Measurements from ENCODE around the gene ADARB2.
"Not testable (repeated sequence)": the region's sequence is repeated elsewhere in the genome, so short reads cannot be mapped to it uniquely, and the experiment has no call there.

The ADARB2 gene

DNA sequence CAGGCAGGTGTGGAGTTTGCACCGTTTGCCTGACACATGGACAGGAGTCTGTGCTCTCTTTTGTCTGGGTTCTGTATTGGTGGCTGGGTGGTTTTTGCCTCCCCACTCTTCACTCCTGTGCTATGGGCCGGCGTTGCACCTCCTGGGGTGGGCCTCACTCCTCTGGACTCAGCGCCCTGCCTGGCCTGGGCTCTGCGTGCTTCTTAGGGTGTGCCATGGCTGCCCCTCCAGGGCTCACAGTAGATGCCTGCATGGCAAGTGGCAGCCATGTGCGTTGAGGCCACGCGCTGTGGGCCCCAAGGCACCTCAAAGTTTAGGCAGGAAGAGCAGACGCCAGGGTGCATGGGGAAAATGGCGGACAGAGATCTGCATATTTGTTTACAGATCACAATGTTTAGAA, 319.8 kb downstream of the ADARB2 start:
- Histone ChIP-seq H3K4me3 (ENCODE audit: low read length in 2 of 2) (no peak overlapping the region), H3K4me2 (ENCODE audit: insufficient read depth, low read length, poor library complexity, severe bottlenecking) (no peak overlapping the region), H3K27ac (replicated peaks; ENCODE audit: low read length) (no peak overlapping the region), H3K18ac (ENCODE audit: low read length) (peak overlapping the region; percentile 39), H4K91ac (ENCODE audit: low read depth, low read length, poor library complexity) (no peak overlapping the region), H3K4ac (ENCODE audit: low read length) (no peak overlapping the region), H2BK12ac (ENCODE audit: low read length) (no peak overlapping the region), H3K4me1 (ENCODE audit: control insufficient read depth in 2 of 2, insufficient read depth in 1 of 2, low read depth in 1 of 2, low read length in 2 of 2) (peaks cover 0 to 2% of the 10 kb centered on the region in 2 donors), H2AFZ (ENCODE audit: low read length) (no peak overlapping the region), H3K9ac (ENCODE audit: low read depth, low read length, poor library complexity) (no peak overlapping the region), H3K23ac (ENCODE audit: low read depth, low read length, poor library complexity) (no peak overlapping the region), H3K36me3 (replicated peaks in 1 of 2; ENCODE audit: control insufficient read depth in 2 of 2, insufficient read depth in 2 of 2, low read length in 2 of 2) (no peaks in the 10 kb centered on the region), H2BK120ac (ENCODE audit: low read depth, low read length) (no peak overlapping the region), H2BK15ac (ENCODE audit: low read length) (no peak overlapping the region), H3K79me1 (ENCODE audit: low read depth, low read length) (no peaks in the 10 kb centered on the region), H3K14ac (ENCODE audit: low read length) (no peak overlapping the region), H3K9me3 (replicated peaks in 1 of 2; ENCODE audit: control insufficient read depth in 2 of 2, insufficient read depth in 1 of 2, low read depth in 1 of 2, low read length in 2 of 2) (no peaks in the 10 kb centered on the region), H3K27me3 (ENCODE audit: control insufficient read depth in 3 of 3, insufficient read depth in 3 of 3, low read depth in 1 of 3, low read length in 3 of 3) (peaks cover 0 to 5% (median 2%) of the 10 kb centered on the region in 3 experiments), H2AK5ac (ENCODE audit: low read depth, low read length) (no peak overlapping the region), H2BK5ac (ENCODE audit: low read length) (no peak overlapping the region), H4K8ac (ENCODE audit: low read depth, low read length) (no peak overlapping the region)
- WGBS, 2 donors (ENCODE audit: extremely low coverage in 2 of 2, insufficient read length in 2 of 2, insufficient replicate concordance in 1 of 2) = no CpG with 5 or more reads among the region's 10 CpGs
- DNase-seq (ENCODE audit: low spot score) = no peak

DNA sequence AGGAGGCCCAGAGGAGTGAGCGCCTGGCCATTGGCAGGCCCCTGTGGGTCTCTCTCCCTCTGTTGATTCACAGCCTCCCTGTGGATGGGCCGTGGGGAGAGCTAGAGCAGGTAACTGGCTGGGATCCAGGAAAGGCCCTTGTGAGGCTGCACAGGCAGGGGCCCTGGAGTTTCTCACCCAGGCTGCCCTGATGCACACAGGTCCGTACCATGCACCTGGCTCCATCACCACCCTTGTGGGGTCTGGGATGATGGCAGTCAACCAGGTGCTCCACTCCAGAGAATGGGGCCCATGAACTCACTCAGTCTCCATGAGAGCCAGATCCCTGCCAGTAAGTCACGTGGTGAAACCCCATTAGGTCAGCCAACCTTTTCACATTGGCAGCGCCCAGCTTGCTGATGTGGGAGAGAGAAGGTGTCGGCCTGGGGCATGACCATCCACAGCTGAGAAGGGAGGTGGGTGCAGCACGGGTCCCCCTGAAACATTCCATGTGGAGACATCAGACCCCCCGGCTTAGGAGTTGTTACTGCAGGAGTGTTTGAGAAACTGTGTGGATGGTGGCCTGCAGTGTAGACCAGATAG, 320.8 kb downstream of the ADARB2 start:
- Histone ChIP-seq H4K8ac (ENCODE audit: low read depth, low read length) (no peak overlapping the region), H2AK5ac (ENCODE audit: low read depth, low read length) (no peak overlapping the region), H3K4ac (ENCODE audit: low read length) (no peak overlapping the region), H2BK5ac (ENCODE audit: low read length) (no peak overlapping the region), H2AFZ (ENCODE audit: low read length) (no peak overlapping the region), H3K9me3 (replicated peaks in 1 of 2; ENCODE audit: control insufficient read depth in 2 of 2, insufficient read depth in 1 of 2, low read depth in 1 of 2, low read length in 2 of 2) (no peaks in the 10 kb centered on the region), H3K4me3 (ENCODE audit: low read length in 2 of 2) (no peak overlapping the region), H3K27ac (replicated peaks; ENCODE audit: low read length) (no peak overlapping the region), H3K14ac (ENCODE audit: low read length) (no peak overlapping the region), H3K9ac (ENCODE audit: low read depth, low read length, poor library complexity) (no peak overlapping the region), H2BK120ac (ENCODE audit: low read depth, low read length) (peak overlapping the region; percentile 37), H2BK12ac (ENCODE audit: low read length) (no peak overlapping the region), H3K27me3 (ENCODE audit: control insufficient read depth in 3 of 3, insufficient read depth in 3 of 3, low read depth in 1 of 3, low read length in 3 of 3) (peaks cover 0 to 9% (median 0%) of the 10 kb centered on the region in 3 experiments), H2BK15ac (ENCODE audit: low read length) (no peak overlapping the region), H3K4me2 (ENCODE audit: insufficient read depth, low read length, poor library complexity, severe bottlenecking) (no peak overlapping the region), H3K18ac (ENCODE audit: low read length) (no peak overlapping the region), H3K36me3 (replicated peaks in 1 of 2; ENCODE audit: control insufficient read depth in 2 of 2, insufficient read depth in 2 of 2, low read length in 2 of 2) (no peaks in the 10 kb centered on the region), H3K4me1 (ENCODE audit: control insufficient read depth in 2 of 2, insufficient read depth in 1 of 2, low read depth in 1 of 2, low read length in 2 of 2) (peaks cover 0 to 2% of the 10 kb centered on the region in 2 donors), H4K91ac (ENCODE audit: low read depth, low read length, poor library complexity) (no peak overlapping the region), H3K23ac (ENCODE audit: low read depth, low read length, poor library complexity) (no peak overlapping the region), H3K79me1 (ENCODE audit: low read depth, low read length) (no peaks in the 10 kb centered on the region)
- no CpG with 5 or more reads among the region's 8 CpGs for WGBS, 2 donors (ENCODE audit: extremely low coverage in 2 of 2, insufficient read length in 2 of 2, insufficient replicate concordance in 1 of 2)
- DNase-seq (ENCODE audit: low spot score) = no peak

DNA sequence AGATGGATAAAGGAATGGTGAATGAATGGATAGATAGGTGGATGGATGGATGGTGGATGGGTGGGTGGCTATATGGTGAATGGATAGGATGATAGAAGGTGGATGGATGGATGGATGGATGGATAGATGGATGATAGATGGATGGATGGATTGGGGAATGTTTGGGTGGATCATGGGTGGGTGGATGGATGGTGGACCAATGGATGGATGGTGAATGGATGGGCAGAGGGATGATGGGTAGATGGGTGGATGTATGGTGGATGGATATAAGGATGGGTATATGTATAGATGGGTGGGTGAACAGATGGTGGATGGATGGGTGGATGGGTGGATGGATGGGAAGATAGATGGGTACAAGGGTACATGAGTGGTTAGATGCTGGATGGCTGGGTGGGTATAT, 322.4 kb downstream of the ADARB2 start:
- H2AK5ac ChIP-seq (ENCODE audit: low read depth, low read length) = no peak overlapping the region
- H3K9ac ChIP-seq (ENCODE audit: low read depth, low read length, poor library complexity) = no peak overlapping the region
- H3K4me3 ChIP-seq (ENCODE audit: low read length in 2 of 2) = no peak overlapping the region
- no peaks in the 10 kb centered on the region for H3K36me3 ChIP-seq (replicated peaks in 1 of 2; ENCODE audit: control insufficient read depth in 2 of 2, insufficient read depth in 2 of 2, low read length in 2 of 2)
- DNase-seq (ENCODE audit: low spot score) = no peak
- no peak overlapping the region for H4K91ac ChIP-seq (ENCODE audit: low read depth, low read length, poor library complexity)
- no peaks in the 10 kb centered on the region for H3K79me1 ChIP-seq (ENCODE audit: low read depth, low read length)
- H3K4me2 ChIP-seq (ENCODE audit: insufficient read depth, low read length, poor library complexity, severe bottlenecking) = no peak overlapping the region
- no peak overlapping the region for H4K8ac ChIP-seq (ENCODE audit: low read depth, low read length)
- no peak overlapping the region for H3K4ac ChIP-seq (ENCODE audit: low read length)
- no peaks in the 10 kb centered on the region for H3K4me1 ChIP-seq (ENCODE audit: control insufficient read depth in 2 of 2, insufficient read depth in 1 of 2, low read depth in 1 of 2, low read length in 2 of 2)
- H2BK12ac ChIP-seq (ENCODE audit: low read length) = no peak overlapping the region
- H3K14ac ChIP-seq (ENCODE audit: low read length) = no peak overlapping the region
- no peak overlapping the region for H3K27ac ChIP-seq (replicated peaks; ENCODE audit: low read length)
- no peaks in the 10 kb centered on the region for H3K9me3 ChIP-seq (replicated peaks in 1 of 2; ENCODE audit: control insufficient read depth in 2 of 2, insufficient read depth in 1 of 2, low read depth in 1 of 2, low read length in 2 of 2)
- no peak overlapping the region for H2AFZ ChIP-seq (ENCODE audit: low read length)
- H3K27me3 ChIP-seq (ENCODE audit: control insufficient read depth in 3 of 3, insufficient read depth in 3 of 3, low read depth in 1 of 3, low read length in 3 of 3) = peaks cover 0 to 6% (median 0%) of the 10 kb centered on the region in 3 experiments
- H2BK120ac ChIP-seq (ENCODE audit: low read depth, low read length) = no peak overlapping the region
- no peak overlapping the region for H2BK15ac ChIP-seq (ENCODE audit: low read length)
- H3K23ac ChIP-seq (ENCODE audit: low read depth, low read length, poor library complexity) = no peak overlapping the region
- no peak overlapping the region for H2BK5ac ChIP-seq (ENCODE audit: low read length)
- no peak overlapping the region for H3K18ac ChIP-seq (ENCODE audit: low read length)

DNA sequence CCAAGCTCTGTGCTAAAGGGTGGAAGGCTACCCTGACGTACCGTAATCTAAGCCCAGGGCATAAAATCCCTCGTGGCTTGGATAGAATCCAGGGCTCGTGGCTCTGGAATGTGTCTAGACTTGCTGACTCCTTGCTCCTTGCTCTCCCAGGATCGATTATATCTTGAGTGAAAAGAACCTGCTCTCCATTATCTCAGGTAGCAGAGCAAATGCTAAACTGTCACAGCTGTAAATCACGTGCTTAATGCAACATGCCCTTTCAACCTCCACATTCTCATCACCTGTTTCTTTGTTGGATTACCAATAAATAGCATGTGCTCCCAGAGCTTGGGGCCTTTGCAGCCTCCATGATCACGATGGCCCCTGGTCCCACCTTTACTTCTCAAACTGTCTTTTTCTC, 323.0 kb downstream of the ADARB2 start:
- H3K23ac ChIP-seq (ENCODE audit: low read depth, low read length, poor library complexity); H3K36me3 ChIP-seq (replicated peaks in 1 of 2; ENCODE audit: control insufficient read depth in 2 of 2, insufficient read depth in 2 of 2, low read length in 2 of 2); H4K8ac ChIP-seq (ENCODE audit: low read depth, low read length); H3K79me1 ChIP-seq (ENCODE audit: low read depth, low read length); H2BK12ac ChIP-seq (ENCODE audit: low read length); H3K4ac ChIP-seq (ENCODE audit: low read length); H3K9ac ChIP-seq (ENCODE audit: low read depth, low read length, poor library complexity); H2AFZ ChIP-seq (ENCODE audit: low read length); H3K14ac ChIP-seq (ENCODE audit: low read length); H3K4me1 ChIP-seq (ENCODE audit: control insufficient read depth in 2 of 2, insufficient read depth in 1 of 2, low read depth in 1 of 2, low read length in 2 of 2); H3K27me3 ChIP-seq (ENCODE audit: control insufficient read depth in 3 of 3, insufficient read depth in 3 of 3, low read depth in 1 of 3, low read length in 3 of 3); H2BK5ac ChIP-seq (ENCODE audit: low read length); H3K9me3 ChIP-seq (replicated peaks in 1 of 2; ENCODE audit: control insufficient read depth in 2 of 2, insufficient read depth in 1 of 2, low read depth in 1 of 2, low read length in 2 of 2); H2AK5ac ChIP-seq (ENCODE audit: low read depth, low read length); H3K4me2 ChIP-seq (ENCODE audit: insufficient read depth, low read length, poor library complexity, severe bottlenecking); H2BK15ac ChIP-seq (ENCODE audit: low read length); DNase-seq (ENCODE audit: low spot score); H3K27ac ChIP-seq (replicated peaks; ENCODE audit: low read length); H3K18ac ChIP-seq (ENCODE audit: low read length); H4K91ac ChIP-seq (ENCODE audit: low read depth, low read length, poor library complexity); H3K4me3 ChIP-seq (ENCODE audit: low read length in 2 of 2); H2BK120ac ChIP-seq (ENCODE audit: low read depth, low read length): not testable (repeated sequence)
- WGBS, 2 donors (ENCODE audit: extremely low coverage in 2 of 2, insufficient read length in 2 of 2, insufficient replicate concordance in 1 of 2) = no CpG with 5 or more reads among the region's 7 CpGs
